HG03097 (cell line): Measurements from ENCODE around the gene DPEP2NB.
A peak's percentile ranks its signal among the peaks of the same experiment; 100 is the strongest.
"Not testable (repeated sequence)": the region's sequence is repeated elsewhere in the genome, so short reads cannot be mapped to it uniquely, and the experiment has no call there.

Experiments used
- ATAC-seq: cut with Tn5 transposase; IDR thresholded peaks from one replicate; pipeline ENCODE4 v1.9.1; 2021; ENCODE audit not compliant: unreplicated experiment, low FRiP score

Gene DPEP2NB

DNA sequence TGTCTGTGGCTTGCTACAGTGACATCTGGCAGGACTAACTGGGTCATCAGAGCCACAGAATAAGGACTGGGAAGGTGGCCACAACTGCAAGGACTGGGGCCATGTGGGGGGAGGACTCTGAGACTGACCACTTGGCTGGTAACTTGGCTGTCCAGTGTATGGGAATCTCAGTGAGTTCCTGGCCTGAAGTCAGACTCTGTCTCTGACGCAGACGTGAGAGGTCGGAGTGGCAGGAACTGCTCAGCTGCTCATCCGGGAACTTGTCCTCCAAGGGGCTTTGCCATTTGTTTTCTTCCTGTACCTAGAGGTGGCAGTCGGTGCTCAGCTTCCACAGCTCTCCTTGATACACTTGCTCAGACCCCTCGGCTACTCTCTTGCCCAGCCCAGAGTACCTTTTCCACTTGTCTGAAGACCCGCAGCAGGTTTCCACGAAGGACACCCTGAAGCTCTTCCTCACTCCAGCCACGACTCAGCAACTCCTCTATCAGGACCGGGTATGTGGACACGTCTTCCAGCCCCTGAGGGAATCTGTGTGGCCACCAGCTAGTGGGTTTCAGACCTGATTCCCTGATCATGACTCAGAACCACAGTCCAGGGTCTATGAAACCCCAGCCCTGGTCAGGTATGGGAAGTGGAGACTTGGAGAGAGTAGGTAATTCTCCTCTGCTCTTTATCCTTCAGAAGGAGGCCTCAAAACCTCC lies 28.1 kb downstream of the DPEP2NB start:
- ATAC-seq: no peak

DNA sequence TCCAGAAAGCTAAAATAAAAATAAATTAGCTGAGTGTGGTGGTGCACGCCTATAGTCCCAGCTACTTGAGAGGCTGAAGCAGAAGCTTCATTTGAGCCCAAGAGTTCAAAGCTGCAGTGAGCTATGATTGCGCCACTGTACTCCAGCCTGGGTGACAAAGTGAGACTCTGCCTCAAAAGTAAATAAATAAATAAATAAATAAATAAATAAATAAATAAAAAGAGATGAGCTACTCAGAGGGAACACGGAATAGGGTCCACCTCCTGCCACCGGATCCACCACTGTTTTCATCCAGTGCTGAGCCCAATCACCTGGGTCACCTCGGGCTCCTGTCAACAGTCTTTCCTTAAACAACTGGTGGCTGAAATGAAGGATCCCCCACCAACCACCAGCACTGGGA lies 28.8 kb downstream of the DPEP2NB start:
- no peak for ATAC-seq

DNA sequence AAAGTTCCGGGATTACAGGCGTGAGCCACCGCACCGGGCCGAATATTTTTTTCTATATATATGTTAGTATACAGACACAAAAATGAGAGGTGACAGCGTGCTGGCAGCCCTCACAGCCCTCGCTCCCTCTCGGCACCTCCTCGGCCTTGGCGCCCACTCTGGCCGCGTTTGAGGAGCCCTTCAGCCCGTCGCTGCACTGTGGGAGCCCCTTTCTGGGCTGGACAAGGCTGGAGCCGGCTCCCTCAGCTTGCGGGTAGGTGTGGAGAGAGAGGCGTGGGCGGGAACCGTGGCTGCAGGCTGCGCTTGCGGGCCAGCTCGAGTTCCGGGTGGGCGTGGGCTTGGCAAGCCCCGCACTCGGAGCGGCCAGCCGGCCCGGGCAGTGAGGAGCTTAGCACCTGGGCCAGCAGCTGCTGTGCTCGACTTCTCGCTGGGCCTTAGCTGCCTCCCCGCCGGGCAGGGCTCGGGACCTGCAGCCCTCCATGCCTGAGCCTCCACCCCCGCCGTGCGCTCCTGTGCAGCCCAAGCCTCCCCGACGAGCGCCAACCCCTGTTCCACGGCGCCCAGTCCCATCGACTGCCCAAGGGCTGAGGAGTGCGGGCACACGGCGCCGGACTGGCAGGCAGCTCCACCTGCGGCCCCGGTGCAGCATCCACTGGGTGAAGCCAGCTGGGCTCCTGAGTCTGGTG lies 33.6 kb downstream of the DPEP2NB start:
- ATAC-seq: no peak

DNA sequence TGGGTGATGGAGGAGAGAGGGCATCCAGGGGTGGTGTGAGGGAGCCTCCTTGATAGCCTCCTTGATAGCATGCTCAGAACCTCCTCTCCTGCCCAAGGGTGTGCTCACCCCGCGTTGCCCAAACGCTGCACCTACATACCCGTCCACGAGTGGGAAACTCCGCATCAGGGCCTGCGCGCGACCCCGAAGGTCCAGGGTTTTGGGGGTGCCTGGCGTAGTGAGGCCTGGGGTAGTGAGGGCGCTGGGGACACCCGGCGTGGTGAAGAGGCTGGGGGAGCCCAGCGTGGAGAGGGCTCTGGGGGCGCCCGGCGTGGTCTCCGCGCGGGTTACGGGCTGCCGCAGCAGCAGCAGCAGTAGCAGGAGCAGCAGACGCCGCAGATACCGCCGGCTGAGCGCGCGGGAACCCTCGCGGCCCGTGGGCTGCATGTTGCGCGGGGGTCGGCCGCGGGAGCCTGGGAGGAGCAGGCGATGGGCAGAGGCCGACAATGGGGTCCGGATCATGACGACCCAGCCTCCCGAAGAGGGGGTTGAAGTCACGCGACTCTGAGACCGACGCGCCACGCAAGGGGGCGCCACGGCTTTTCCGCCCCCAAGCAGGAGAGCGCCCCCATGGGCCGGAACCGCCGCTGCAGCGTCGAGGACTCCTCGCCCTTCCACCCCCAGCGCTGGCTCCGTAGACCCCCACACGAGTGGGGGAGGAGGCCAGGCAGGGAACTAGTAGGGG lies 35.6 kb downstream of the DPEP2NB start, which contains the start of gene DPEP3:
Gene DPEP3 (minus strand): TSS at position 545 of the 724 bp plus-strand sequence. CDS start 119 bp downstream, at position 426.
- ATAC-seq: no peak

DNA sequence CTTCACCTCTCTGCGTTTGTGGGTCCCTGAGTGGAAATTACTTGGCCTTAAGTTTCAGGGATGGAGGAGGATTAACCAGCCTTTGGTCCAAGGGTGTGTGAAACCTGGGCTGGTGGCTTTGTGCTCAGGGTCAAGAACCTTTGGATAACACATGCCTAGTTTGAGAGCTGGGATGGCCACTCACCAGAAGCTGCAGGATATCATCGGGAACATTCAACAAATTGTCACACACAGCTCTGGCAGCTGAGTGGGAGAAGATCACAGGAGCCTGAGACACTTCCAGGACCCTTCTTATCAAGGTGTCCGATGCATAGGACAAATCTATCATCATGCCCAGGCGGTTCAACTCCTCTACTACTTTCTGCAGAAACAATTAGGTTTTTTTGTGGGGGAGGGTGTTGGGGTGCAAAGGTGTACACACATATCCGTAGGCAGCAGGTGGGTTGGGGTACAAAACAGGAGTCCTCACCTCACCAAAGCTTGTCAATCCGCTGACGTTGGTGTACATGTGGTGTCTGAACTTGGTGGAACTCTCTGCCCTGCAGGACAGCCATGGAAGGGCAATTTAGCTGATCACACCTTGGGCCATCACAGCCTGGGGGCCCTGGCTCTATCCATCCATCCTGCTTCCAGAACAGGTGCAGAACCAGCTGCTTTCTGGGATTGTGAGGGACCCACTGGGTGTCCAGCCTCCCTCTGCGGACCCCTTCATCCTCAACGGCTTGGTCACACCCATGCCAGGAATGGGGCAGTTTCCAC lies 38.1 kb downstream of the DPEP2NB start:
- no peak for ATAC-seq

DNA sequence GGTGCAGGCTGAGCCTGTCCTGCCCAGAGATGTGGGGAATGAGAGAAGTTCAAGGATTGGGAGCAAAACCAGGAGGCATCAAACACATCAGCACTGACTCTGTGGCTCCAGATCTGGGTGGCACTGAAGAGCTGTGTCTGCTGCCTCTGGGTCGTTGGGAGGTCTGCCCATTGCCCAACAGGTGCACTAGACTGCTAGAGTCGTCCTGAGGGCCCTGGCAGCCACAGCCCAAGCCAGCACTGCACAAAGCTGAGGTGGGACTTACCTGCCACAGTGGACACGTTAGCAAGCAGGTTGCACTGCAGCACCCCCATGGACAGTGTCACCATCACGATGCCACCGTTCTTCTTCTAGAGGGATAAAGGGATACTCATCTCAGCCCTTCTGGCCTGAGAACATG lies 38.7 kb downstream of the DPEP2NB start:
- ATAC-seq: no peak

DNA sequence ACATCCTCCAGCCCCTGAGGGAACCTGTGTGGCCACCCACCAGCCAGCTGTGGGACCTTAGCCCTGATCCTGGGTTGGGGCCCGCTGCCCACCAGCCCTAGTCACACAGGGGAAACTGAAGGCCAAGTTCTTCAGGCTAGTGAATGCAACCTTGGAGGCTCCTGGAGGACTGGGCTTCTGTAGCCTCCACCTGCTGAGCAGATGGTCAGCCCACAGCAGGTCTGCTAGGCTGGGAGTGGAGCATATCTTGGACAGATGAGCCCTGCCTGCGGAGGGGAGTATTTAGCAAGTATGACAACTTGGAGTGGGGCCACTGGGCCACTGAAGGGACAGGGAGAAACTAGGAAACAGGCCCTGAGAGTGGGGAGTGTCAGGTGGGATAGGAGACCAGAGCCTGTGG lies 39.5 kb downstream of the DPEP2NB start:
- ATAC-seq: no peak

DNA sequence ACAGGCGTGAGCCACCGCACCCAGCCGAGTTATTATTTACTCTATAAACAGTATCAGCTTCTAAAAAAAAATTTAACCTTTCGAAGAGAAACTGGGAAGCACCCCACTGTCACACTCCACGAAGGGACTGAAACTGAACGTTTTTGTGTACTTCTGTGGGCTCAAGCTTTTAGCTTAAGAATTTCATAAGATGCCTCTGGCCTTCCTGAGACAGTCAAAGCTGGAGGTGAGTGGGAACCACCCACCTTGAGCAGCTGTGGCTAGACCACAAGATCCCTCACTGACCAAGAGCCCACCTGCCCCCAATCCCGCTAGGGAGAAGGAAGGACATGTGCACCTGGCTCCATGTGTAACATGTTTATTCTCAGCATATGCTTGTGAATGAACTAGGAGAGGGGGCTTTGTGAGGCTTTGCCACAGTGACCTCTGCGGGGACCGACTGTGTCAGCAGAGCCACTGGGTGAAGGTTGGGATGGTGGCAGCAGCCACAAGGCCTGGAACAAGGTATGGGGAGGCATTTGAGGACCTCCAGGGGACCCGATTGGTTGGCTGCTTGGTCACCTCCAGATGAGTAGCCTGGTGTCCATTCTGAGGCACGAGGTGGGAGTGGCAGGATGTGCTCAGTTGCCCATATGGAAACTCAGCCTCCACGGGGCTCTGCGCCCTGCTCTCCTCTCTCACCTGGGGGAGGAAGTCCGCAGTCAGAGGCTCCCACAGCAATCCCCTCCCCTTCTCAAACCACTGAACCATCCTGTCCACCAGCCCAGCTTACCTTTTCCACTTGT lies 40.2 kb downstream of the DPEP2NB start:
- no peak for ATAC-seq

DNA sequence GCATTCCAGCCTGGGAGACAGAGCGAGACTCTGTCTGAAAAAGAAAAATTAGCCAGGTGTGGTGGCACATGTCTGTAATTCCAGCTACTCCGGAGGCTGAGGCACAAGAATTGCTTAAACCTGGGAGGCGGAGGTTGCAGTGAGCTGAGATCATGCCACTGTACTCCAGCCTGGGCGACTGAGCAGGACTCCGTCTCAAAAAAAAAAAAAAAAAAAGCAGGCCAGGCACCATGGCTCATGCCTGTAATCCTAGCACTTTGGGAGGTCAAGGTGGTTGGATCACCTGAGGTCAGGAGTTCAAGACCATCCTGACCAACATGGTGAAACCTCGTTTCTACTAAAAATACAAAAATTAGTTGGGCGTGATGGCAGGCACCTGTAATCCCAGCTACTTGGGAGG lies 43.4 kb downstream of the DPEP2NB start:
- not testable (repeated sequence) for ATAC-seq

DNA sequence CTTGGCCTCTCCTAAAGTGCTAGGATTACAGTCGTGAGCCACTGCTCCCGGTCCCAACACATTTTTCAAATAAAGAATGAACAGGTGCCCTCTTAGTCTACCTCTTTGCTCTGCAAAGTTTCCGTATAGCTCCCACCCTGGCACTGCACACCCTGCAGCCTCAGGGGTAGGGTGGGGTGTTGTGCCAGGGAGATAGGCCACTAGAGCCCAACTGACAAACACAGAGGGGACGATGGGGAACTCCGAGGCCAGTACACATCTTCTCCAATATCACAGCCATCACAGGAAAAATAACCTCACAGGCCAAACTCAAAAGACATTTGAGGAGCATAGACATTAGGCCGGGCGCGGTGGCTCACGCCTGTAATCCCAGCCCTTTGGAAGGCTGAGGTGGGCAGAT lies 44.6 kb downstream of the DPEP2NB start:
- ATAC-seq: no peak

DNA sequence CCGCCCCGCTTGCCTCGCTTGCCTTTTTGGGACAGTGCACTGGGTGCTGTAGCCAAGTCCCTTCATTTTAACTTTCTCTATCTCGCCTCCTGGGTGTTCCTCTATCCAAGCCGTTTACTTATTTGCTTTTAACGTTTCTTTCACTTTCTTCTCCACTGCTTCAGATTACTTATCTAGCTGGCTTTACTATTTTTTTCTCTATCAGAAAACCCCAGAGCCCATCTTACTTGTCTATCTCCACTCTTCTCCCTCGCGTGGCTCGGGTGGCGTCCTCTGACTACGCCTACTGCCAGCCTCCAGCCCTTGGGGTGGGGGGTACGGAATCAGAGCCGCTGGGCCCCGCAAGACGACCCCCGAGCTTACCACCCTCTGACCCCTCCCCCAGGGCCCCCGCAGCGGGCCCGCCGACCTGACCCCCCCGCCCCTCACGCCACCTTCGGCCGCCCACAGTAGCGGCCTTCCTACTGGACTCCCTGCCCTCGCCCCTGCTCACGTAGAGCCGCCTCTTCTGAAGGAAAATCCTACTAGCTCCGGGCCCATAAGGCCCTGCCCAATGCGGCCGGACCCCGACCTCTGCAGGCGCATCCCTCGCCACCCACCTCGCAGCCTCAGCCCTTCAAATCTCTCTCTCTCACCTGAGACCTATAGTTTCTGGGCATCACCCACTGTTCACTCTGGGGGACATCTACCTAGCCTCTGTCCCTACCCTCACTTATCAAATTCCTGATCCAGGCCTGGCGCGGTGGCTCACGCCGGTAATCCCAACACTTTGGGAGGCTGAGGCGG lies 46.3 kb downstream of the DPEP2NB start:
- peak; percentile 8 for ATAC-seq

DNA sequence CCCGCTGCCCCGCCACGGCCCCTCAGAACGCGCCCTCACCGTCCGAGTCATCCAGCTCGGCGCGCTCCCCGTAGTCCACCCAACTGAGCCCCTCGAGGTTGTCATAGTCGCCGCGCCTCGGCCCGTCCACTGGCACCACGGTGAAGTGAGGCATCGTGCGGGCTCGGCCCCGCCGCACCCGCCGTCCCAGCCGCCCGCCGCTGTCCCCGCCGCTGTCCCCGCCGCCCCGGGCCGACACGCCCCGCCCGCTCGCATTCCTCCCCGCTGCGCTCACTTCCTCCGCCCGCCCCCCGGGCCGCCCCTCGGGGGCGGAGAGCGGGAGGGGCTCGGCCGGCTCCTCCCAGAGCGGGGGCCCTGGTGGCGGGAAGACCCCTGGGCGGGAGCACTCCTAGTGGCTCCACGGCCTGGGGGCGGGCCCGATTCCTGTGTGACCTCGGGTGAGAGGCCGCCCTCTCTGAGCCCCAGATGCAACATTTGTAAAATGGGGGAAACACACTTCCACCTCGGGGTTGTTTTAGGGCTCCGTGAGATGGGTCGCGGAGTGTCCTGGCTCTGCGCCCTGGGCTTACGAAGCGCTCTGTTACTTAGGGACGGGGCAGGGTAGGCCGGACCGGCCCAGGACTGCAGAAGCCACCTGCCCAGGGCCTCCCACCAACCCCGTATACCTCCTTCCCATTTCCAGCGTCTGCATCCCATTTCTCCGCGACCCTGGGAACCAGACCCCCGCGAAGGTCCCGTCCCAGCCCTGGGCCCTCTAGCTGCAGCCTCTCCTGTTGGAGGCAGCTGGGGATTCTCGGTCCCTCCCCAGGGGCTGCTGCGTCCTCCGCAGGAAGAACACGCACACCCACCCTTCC lies 47.1 kb downstream of the DPEP2NB start, which contains the start of gene SLC12A4:
Gene SLC12A4 (minus strand): TSS at position 238 of the 854 bp plus-strand sequence. CDS start 84 bp downstream, at position 154.
- peak; percentile 69 for ATAC-seq

DNA sequence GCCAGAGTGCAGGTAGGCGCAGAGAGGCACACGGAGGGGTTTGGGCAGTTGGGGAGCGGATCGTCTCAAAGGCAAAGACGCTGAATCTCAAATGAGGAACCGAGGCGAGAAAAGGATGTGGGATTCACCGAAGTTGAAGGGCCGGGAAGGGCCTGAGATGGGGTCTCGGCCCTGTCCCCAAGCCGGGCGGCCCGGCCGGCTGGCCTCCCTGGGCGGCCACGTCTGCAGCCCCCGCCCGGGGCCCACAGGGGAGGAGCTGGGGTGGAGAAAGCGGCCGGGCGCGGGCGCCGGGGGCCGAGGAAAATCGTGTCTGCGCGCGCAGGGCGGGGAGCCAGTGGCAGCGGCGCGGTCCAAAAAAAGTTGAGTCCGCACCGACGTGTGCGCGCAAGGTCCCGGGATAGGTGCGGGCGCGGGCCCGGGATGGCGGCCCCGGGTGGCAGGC lies 47.7 kb downstream of the DPEP2NB start:
- peak; percentile 24 for ATAC-seq

DNA sequence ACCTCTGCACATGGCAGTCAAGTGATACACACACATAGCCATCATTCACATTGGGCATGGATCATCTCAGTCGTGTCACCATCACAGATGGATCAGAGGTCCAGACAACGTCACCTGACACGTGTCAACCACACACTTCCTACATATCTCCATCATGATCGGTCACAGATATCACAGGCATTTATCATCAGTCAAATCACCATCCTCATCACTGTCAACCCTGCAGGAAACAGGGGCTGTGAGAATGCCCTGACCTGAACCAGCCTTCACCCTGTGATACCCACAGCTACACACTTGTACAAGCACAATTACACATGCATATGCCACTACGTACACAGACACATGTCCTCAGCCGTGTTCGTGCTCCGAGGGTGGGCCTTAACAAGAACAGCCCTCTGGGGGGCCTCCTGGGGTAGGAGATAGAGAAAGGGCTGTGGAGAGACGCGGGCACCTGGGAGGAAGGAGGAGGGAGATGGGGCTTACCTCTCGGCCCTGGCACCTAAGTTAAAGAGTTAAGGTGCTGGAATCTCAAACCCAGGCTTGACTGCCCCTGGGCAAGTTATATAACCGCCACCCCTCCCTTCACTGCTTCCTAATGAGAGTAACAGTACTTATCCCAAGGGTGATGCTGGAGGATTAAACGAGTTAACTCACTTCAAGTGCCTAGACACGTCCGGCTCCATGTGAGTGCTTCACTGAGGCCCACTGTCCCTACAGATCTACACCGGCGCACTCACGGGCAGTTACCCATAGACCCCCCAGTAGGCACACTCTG lies 48.3 kb downstream of the DPEP2NB start:
- ATAC-seq: no peak

DNA sequence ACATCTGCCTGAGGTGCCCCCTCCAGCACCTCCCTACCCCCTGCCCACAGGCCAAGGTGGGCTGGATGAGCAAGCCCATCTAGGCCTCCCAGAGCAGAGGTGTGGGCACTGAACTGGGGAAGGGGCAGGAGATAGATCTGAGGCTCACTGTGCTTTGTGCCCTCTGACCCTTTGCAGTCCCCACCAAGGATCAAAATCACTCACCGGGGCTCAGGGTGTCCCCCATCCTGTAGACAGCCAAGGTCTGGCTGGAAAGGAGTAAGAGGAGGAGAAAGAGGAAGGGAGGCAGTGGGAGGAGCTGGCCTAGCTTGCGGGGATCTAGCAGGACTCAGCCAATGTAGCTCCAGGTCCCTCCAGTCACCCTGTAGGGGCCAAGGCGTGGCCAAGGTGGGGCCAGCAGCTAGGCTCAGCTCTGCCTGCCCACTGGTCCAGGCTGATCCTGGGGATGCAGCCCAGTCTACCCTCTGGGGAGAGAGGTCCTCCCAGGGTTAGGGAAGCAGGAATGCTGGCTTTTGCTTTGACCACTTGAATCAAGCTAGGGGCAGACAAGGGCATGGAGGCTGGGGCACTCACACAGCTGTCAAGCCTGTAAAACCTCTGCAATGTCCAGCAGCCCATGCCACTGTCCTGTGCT lies 49.0 kb downstream of the DPEP2NB start:
- ATAC-seq: no peak

DNA sequence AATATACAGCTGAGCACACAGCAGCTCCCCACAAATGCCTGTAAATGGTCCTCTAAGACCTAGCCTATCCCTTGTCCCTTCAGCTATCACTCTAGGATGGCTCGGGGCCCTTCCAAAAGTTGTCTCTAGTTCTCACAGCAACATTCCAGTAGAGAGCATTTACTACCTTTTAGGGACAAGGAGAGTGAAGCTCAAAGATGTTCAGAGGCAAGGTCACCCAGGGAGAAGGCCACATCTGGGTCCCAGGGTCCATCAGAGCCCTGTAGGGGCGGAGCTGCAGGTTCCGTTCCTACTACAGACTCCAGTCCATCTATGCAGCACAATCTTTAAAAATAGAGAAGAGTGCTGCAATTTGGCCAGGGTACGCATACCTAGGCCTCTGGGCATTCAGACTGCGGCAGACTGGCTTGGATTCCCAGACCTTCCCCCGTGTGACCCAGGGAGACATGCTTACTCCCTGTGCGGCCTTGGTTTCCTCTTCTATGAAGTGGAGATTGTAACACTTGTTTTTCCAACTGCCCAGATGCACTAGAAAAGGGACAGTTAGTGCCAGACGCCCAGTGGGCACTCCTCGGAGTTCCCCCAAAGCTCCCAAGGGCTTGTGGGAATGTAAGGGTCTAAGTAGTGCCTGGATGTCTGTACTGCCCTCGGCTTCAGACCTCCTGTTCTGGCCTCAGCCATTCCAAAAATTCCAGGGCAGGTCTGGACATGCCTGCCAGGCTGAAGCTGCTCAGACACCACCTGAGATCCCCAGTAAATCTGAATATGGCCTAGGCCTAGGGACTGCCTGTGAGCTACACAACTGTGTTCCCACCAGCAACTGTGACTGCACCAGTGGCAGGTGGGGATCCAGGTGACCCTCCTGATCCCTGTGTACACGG lies 49.8 kb downstream of the DPEP2NB start:
- no peak for ATAC-seq
